GM13976 (cell line): ENCODE results near the gene TNFRSF13B.
"Not testable (repeated sequence)": the region's sequence is repeated elsewhere in the genome, so short reads cannot be mapped to it uniquely, and the experiment has no call there.

Source experiments
- DNase-seq: peaks from one replicate; pipeline ENCODE4 v3.0.0; 2012; ENCODE audit warnings: low spot score
- in situ Hi-C: fragments of 300-500 bp; cut with MboI; formaldehyde crosslinking; loops from one replicate; pipeline ENCODE4 v1.12.0; 2022; ENCODE audit warnings: low sequenced_read_pairs, mixed read lengths, inconsistent platforms; ENCODE audit not compliant: unreplicated experiment
- TF ChIP-seq, protein P1 (sequence below): IDR thresholded peaks from 2 replicates; pipeline ENCODE4 v1.5.1; 2012; ENCODE audit warnings: borderline replicate concordance, mild to moderate bottlenecking; ENCODE audit not compliant: insufficient read depth; ENCODE audit errors: extremely low read depth, missing control alignments, control extremely low read depth

The TNFRSF13B gene

DNA sequence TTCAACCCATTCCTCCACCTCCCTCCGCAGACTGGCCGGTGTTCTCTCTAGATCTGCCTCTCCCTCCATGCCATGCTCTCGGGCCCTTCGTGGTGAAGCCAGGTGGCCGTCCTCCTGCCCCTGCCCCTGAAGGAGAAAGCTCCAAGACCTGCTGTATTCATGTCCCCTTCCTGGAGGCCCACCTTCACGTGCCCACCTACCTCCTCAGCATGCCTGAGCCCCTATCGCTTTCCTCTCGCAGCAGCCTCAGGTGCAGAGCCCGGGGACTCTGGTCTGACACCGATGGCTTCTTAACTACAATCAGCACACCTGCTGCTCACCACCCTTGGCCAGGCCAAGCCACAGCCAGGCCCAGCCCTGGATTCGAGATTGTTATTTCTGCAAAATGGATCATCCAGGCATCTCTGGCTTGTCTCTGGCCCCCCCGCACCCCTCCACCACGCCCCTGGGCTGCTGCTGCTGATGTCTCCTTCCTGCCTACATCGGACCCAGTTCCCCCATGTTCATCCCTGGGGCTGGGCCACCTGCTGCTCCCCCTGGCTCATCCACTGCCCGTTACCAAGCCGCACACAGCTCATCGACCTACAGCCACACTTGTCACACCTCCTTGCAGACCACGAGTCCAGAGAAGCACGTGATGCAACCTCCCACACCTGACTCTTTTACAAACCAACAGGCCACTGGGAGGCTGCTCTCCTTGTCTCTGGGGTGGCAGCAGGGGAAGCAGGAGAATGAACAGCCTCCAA lies 32.5 kb upstream of the TNFRSF13B start:
- DNase-seq, result no peak
- in situ Hi-C loops, result no loop called here

GRCh38 chr17:17002731-17003715 lies 31.1 kb upstream of the TNFRSF13B start:
- in situ Hi-C loops, DNase-seq: not testable (repeated sequence)

More for the DNA sequence above, 32.5 kb upstream of the TNFRSF13B start:
- TF ChIP-seq, protein P1, sequence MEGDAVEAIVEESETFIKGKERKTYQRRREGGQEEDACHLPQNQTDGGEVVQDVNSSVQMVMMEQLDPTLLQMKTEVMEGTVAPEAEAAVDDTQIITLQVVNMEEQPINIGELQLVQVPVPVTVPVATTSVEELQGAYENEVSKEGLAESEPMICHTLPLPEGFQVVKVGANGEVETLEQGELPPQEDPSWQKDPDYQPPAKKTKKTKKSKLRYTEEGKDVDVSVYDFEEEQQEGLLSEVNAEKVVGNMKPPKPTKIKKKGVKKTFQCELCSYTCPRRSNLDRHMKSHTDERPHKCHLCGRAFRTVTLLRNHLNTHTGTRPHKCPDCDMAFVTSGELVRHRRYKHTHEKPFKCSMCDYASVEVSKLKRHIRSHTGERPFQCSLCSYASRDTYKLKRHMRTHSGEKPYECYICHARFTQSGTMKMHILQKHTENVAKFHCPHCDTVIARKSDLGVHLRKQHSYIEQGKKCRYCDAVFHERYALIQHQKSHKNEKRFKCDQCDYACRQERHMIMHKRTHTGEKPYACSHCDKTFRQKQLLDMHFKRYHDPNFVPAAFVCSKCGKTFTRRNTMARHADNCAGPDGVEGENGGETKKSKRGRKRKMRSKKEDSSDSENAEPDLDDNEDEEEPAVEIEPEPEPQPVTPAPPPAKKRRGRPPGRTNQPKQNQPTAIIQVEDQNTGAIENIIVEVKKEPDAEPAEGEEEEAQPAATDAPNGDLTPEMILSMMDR, result no peak

GRCh38 chr17:17001874-17002520 lies 30.1 kb upstream of the TNFRSF13B start:
- in situ Hi-C loops, result no loop called here
- TF ChIP-seq, protein P1, result peak; percentile 88
- DNase-seq, result peak; percentile 92

GRCh38 chr17:17001076-17001777 lies 29.3 kb upstream of the TNFRSF13B start:
- DNase-seq, result no peak

GRCh38 chr17:16999931-17000625 lies 28.2 kb upstream of the TNFRSF13B start:
- TF ChIP-seq, protein P1, result no peak
- in situ Hi-C loops, result loop anchor here (5.0 kb wide), 1 partner anchor 312 kb away; no protein-coding TSS in a partner anchor

More at GRCh38 chr17:17001076-17001777, 29.3 kb upstream of the TNFRSF13B start:
- TF ChIP-seq, protein P1, result no peak
- in situ Hi-C loops, result no loop called here

More at GRCh38 chr17:16999931-17000625, 28.2 kb upstream of the TNFRSF13B start:
- no peak for DNase-seq
